SU-DHL-6 (cell line): Measurements from ENCODE around the gene ENPP4.
A peak's percentile ranks its signal among the peaks of the same experiment; 100 is the strongest.

Experiments used
- H2AFZ ChIP-seq: fragments of 200-600 bp; sonication (generic); 2 replicates; pipeline ENCODE4 v1.6.1; 2014; ENCODE audit warnings: low read depth, mild to moderate bottlenecking, moderate library complexity, mixed read lengths, antibody characterized with exemption, low read length; ENCODE audit not compliant: severe bottlenecking
- H3F3A ChIP-seq: fragments of 200-600 bp; shearing (Covaris generic); 2 replicates; pipeline ENCODE4 v1.6.0; 2016; ENCODE audit warnings: antibody characterized with exemption, mild to moderate bottlenecking; ENCODE audit not compliant: insufficient read depth
- H3K27ac ChIP-seq: fragments of 200-600 bp; sonication (generic); 2 replicates; pipeline ENCODE4 v1.5.1; 2016; ENCODE audit warnings: low read depth, mild to moderate bottlenecking, low read length, moderate library complexity, mixed read lengths
- H3K27me3 ChIP-seq: fragments of 200-600 bp; sonication (generic), shearing (Covaris generic); 2 replicates; pipeline ENCODE4 v1.6.0; 2014; ENCODE audit warnings: mild to moderate bottlenecking, low read length
- H3K36me3 ChIP-seq: fragments of 200-600 bp; sonication (generic); 2 replicates; pipeline ENCODE4 v1.6.1; 2014; ENCODE audit warnings: mild to moderate bottlenecking, low read length, mixed read lengths
- H3K4me2 ChIP-seq: fragments of 300-600, 200-600 bp; shearing (Covaris generic), sonication (generic); 2 replicates; pipeline ENCODE4 v1.6.0; 2014; ENCODE audit warnings: low read length, low read depth, mild to moderate bottlenecking; ENCODE audit not compliant: poor library complexity, severe bottlenecking
- H3K4me3 ChIP-seq: fragments of 200-600 bp; sonication (generic); 2 replicates; pipeline ENCODE4 v1.5.1; 2014; ENCODE audit warnings: antibody characterized with exemption, low read length, mild to moderate bottlenecking, mixed read lengths; ENCODE audit not compliant: insufficient read depth, poor library complexity, severe bottlenecking
- H3K79me2 ChIP-seq: fragments of 200-600 bp; sonication (generic); 2 replicates; pipeline ENCODE4 v1.6.1; 2014; ENCODE audit warnings: mild to moderate bottlenecking, low read length, moderate library complexity; ENCODE audit not compliant: insufficient read depth
- H3K9ac ChIP-seq: fragments of 200-600 bp; sonication (generic); 2 replicates; pipeline ENCODE4 v1.7.0; 2014; ENCODE audit warnings: mild to moderate bottlenecking, low read length
- H3K9me2 ChIP-seq: fragments of 200-600 bp; sonication (generic); replicated peaks from 2 replicates; pipeline ENCODE4 v1.6.1; 2014; ENCODE audit warnings: low read length; ENCODE audit not compliant: insufficient read depth
- H3K9me3 ChIP-seq: fragments of 200-600 bp; sonication (generic); 2 replicates; pipeline ENCODE4 v1.6.1; 2014; ENCODE audit warnings: low read length, mixed read lengths; ENCODE audit not compliant: insufficient read depth
- H4K20me1 ChIP-seq: fragments of 200-600 bp; sonication (generic); 2 replicates; pipeline ENCODE4 v1.6.1; 2014; ENCODE audit warnings: low read depth, mild to moderate bottlenecking, antibody characterized with exemption, low read length, moderate library complexity, mixed read lengths
- CTCF ChIP-seq: fragments of 200-600 bp; sonication (generic); IDR thresholded peaks from one replicate; pipeline ENCODE4 v1.5.1; 2017; ENCODE audit warnings: antibody characterized with exemption, mild to moderate bottlenecking, low read length, moderate library complexity; ENCODE audit not compliant: insufficient read depth, poor library complexity, severe bottlenecking
- EZH2phosphoT487 ChIP-seq: fragments of 200-600 bp; sonication (generic), shearing (Covaris generic); conservative IDR thresholded peaks from 2 replicates; pipeline ENCODE4 v1.6.1; 2018; ENCODE audit warnings: mild to moderate bottlenecking, antibody characterized with exemption, low read length, moderate library complexity, mixed read lengths

ENPP4 gene

GRCh38 chr6:46160102-46160501, 30.3 kb downstream of the ENPP4 start:
- Histone ChIP-seq H3K4me2 (no peak overlapping the region), H3F3A (0 out of 2 replicates have a peak, but pooled peaks cover 3% of the 10 kb centered on the region)

GRCh38 chr6:46170357-46171289, 40.8 kb downstream of the ENPP4 start, which contains the start of gene ENPP5:
ENPP5 (minus strand) TSS chr6:46170980; CDS start chr6:46168262, 2,718 bp downstream.
- Histone ChIP-seq H3F3A (peaks cover 14% of the 10 kb centered on the region), H3K27me3 (no peaks in the 10 kb centered on the region), H3K9me2 (no peaks in the 10 kb centered on the region), H3K9ac (peak within 1 kb of the TSS; percentile 68), H3K79me2 (peaks cover 6% of the 10 kb centered on the region; the same call in 1 of the 2 replicates), H3K36me3 (peaks cover 6% of the 10 kb centered on the region; the same call in 1 of the 2 replicates), H3K27ac (no peak within 1 kb of the TSS), H3K9me3 (no peaks in the 10 kb centered on the region), H2AFZ (peak within 1 kb of the TSS; percentile 88), H3K4me2 (peak within 1 kb of the TSS; percentile 67), H4K20me1 (no peaks in the 10 kb centered on the region), H3K4me3 (peak within 1 kb of the TSS; percentile 64)
- TF ChIP-seq CTCF = no peak
- TF ChIP-seq EZH2phosphoT487 = no peak

More at GRCh38 chr6:46160102-46160501, 30.3 kb downstream of the ENPP4 start:
- Histone ChIP-seq H3K9ac (no peak overlapping the region), H3K4me3 (no peak overlapping the region), H3K36me3 (peaks cover 51% of the 10 kb centered on the region), H2AFZ (no peak overlapping the region), H3K9me2 (no peaks in the 10 kb centered on the region), H4K20me1 (no peaks in the 10 kb centered on the region), H3K27ac (no peak overlapping the region), H3K79me2 (no peaks in the 10 kb centered on the region; the same call in 1 of the 2 replicates), H3K27me3 (no peaks in the 10 kb centered on the region), H3K9me3 (no peaks in the 10 kb centered on the region)
- TF ChIP-seq CTCF (no peak), EZH2phosphoT487 (no peak)

GRCh38 chr6:46172176-46172575, 42.4 kb downstream of the ENPP4 start:
- Histone ChIP-seq H3K9me2 (no peaks in the 10 kb centered on the region), H4K20me1 (no peaks in the 10 kb centered on the region), H3K4me3 (no peak overlapping the region), H3K9ac (no peak overlapping the region), H2AFZ (no peak overlapping the region), H3K4me2 (no peak overlapping the region), H3K36me3 (peaks cover 6% of the 10 kb centered on the region; the same call in 1 of the 2 replicates), H3K27me3 (no peaks in the 10 kb centered on the region), H3K9me3 (no peaks in the 10 kb centered on the region), H3K27ac (no peak overlapping the region), H3F3A (peaks cover 24% of the 10 kb centered on the region), H3K79me2 (peaks cover 6% of the 10 kb centered on the region; the same call in 1 of the 2 replicates)
- TF ChIP-seq EZH2phosphoT487 = no peak
- TF ChIP-seq CTCF = no peak
